Stimulated activated CD8-positive, alpha-beta memory T cell treated with anti-CD3 and anti-CD28 coated beads, Interleukin-7, amount 100 ng/mL, for 4 hours (primary cell): ENCODE measurements around the gene DOCK3.

Experiments
- DNase-seq, 2 donors: peaks; one replicate each; pipeline ENCODE4 v3.0.0-alpha.2; 2020; ENCODE audit warnings: low read depth in 2 of 2

DOCK3 gene

GRCh38 chr3:50674349-50675178 is at the start of gene DOCK3:
Gene DOCK3, plus strand, starts transcription at chr3:50674927. Its CDS starts 337 bp downstream, at chr3:50675264.
- DNase-seq: peak; percentile 7 to 57

- DNase-seq: no peak
Measured at GRCh38 chr3:50625231-50626182, 49.2 kb upstream of the DOCK3 start.

GRCh38 chr3:50626401-50626800 is 48.3 kb upstream of the DOCK3 start:
- DNase-seq: no peak

GRCh38 chr3:50627407-50628051 is 47.2 kb upstream of the DOCK3 start:
- no peak for DNase-seq

- DNase-seq: no peak
Measured at GRCh38 chr3:50628601-50629000, 46.1 kb upstream of the DOCK3 start.

- DNase-seq: no peak
Measured at GRCh38 chr3:50630394-50630793, 44.3 kb upstream of the DOCK3 start.

- no peak for DNase-seq
Measured at GRCh38 chr3:50630877-50631276, 43.9 kb upstream of the DOCK3 start.

GRCh38 chr3:50632450-50632849 is 42.3 kb upstream of the DOCK3 start:
- DNase-seq: no peak

- DNase-seq: no peak
Measured at GRCh38 chr3:50633230-50633790, 41.4 kb upstream of the DOCK3 start.

GRCh38 chr3:50635066-50635465 is 39.7 kb upstream of the DOCK3 start:
- no peak for DNase-seq

GRCh38 chr3:50637011-50637410 is 37.7 kb upstream of the DOCK3 start:
- no peak for DNase-seq

GRCh38 chr3:50637945-50638344 is 36.8 kb upstream of the DOCK3 start:
- no peak for DNase-seq

- no peak for DNase-seq
Measured at GRCh38 chr3:50639055-50639494, 35.7 kb upstream of the DOCK3 start.

GRCh38 chr3:50642382-50642781 is 32.3 kb upstream of the DOCK3 start:
- DNase-seq: no peak

GRCh38 chr3:50644561-50644960 is 30.2 kb upstream of the DOCK3 start:
- no peak for DNase-seq

GRCh38 chr3:50645378-50645777 is 29.3 kb upstream of the DOCK3 start:
- DNase-seq: no peak

- no peak for DNase-seq
Measured at GRCh38 chr3:50648313-50648712, 26.4 kb upstream of the DOCK3 start.

GRCh38 chr3:50648944-50649343 is 25.8 kb upstream of the DOCK3 start:
- no peak for DNase-seq

GRCh38 chr3:50649451-50649931 is 25.2 kb upstream of the DOCK3 start:
- no peak for DNase-seq

- no peak for DNase-seq
Measured at GRCh38 chr3:50650018-50650417, 24.7 kb upstream of the DOCK3 start.

- DNase-seq: no peak
Measured at GRCh38 chr3:50651445-50651844, 23.3 kb upstream of the DOCK3 start.
